WERI-Rb-1 (cell line): ENCODE data around the gene CGREF1.
A peak's percentile ranks its signal among the peaks of the same experiment; 100 is the strongest.

Experiments
- DNase-seq: peaks from one replicate; pipeline ENCODE4 v3.0.0-alpha.2; 2020
- H3K27ac ChIP-seq: fragments of 250-450 bp; sonication (Bioruptor Pico); 2 replicates; pipeline ENCODE4 v1.5.1; 2020; ENCODE audit warnings: mild to moderate bottlenecking, moderate library complexity
- H3K27me3 ChIP-seq: fragments of 250-450 bp; sonication (Bioruptor Pico); 2 replicates; pipeline ENCODE4 v1.5.1; 2021; ENCODE audit warnings: mild to moderate bottlenecking, low read depth, moderate library complexity; ENCODE audit not compliant: insufficient read depth, severe bottlenecking
- H3K36me3 ChIP-seq: fragments of 250-450 bp; sonication (Bioruptor Pico); 2 replicates; pipeline ENCODE4 v1.5.1; 2020; ENCODE audit warnings: mild to moderate bottlenecking, moderate library complexity
- H3K4me3 ChIP-seq: 2 replicates; pipeline ENCODE4 v1.5.1; 2011; ENCODE audit warnings: low read depth, mild to moderate bottlenecking, control low read depth, low read length
- H3K9me3 ChIP-seq: fragments of 250-450 bp; sonication (Bioruptor Pico); 2 replicates; pipeline ENCODE4 v1.5.1; 2021; ENCODE audit warnings: mild to moderate bottlenecking, moderate library complexity; ENCODE audit not compliant: severe bottlenecking
- TF ChIP-seq, protein P1 (sequence below): IDR thresholded peaks from 2 replicates; pipeline ENCODE4 v1.5.1; 2011; ENCODE audit warnings: low read depth, mild to moderate bottlenecking, control low read depth, inconsistent platforms, low read length

The CGREF1 gene

DNA sequence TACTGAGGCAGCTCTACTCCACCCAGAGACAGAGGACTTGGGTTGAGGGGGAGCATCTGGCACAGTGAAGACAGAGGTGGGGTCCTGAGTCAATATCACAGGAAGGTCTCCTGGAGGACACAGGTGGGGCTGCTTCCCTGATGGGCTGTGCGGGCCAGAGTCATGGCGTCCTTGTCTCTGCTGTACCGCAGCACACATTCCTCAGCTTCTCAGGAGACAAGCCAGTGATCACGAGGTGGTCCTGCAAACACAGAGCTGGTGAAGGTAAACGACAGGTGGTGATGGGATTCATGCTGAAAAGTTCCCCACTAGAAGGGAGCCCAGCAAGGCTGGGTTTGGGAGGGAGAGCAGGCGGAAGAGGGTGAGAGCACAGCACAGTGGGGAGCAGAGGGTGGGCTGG, 39.5 kb upstream of the CGREF1 start:
- H3K4me3 ChIP-seq = no peak overlapping the region
- TF ChIP-seq, protein P1, sequence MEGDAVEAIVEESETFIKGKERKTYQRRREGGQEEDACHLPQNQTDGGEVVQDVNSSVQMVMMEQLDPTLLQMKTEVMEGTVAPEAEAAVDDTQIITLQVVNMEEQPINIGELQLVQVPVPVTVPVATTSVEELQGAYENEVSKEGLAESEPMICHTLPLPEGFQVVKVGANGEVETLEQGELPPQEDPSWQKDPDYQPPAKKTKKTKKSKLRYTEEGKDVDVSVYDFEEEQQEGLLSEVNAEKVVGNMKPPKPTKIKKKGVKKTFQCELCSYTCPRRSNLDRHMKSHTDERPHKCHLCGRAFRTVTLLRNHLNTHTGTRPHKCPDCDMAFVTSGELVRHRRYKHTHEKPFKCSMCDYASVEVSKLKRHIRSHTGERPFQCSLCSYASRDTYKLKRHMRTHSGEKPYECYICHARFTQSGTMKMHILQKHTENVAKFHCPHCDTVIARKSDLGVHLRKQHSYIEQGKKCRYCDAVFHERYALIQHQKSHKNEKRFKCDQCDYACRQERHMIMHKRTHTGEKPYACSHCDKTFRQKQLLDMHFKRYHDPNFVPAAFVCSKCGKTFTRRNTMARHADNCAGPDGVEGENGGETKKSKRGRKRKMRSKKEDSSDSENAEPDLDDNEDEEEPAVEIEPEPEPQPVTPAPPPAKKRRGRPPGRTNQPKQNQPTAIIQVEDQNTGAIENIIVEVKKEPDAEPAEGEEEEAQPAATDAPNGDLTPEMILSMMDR = no peak
- H3K36me3 ChIP-seq = no peaks in the 10 kb centered on the region
- H3K27me3 ChIP-seq = no peaks in the 10 kb centered on the region
- DNase-seq = no peak
- no peaks in the 10 kb centered on the region for H3K9me3 ChIP-seq
- no peak overlapping the region for H3K27ac ChIP-seq

DNA sequence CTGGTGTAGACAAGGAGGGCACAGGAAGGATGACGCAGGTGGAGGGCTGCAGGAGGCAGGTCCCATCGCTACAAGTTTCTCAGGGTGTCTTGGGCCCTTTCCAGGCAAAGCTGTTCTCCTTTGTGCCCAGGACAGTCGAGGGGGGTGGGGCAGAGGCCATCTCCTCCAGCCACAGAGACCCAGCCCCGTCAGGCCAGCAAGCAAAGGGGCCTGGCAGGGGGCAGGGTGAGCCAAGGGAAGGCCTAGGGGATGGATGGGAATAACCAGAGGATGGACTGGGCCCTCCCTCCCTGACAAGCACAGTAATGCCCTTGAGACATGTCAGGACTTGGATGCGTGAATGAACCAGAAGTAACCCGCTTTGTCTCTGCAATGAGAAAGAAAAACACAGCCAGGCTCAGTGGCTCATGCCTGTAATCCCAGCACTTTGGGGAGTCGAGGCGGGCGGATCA, 36.2 kb upstream of the CGREF1 start:
- Histone ChIP-seq H3K27ac (no peak overlapping the region), H3K9me3 (no peaks in the 10 kb centered on the region), H3K27me3 (no peaks in the 10 kb centered on the region), H3K4me3 (no peak overlapping the region), H3K36me3 (no peaks in the 10 kb centered on the region)
- no peak for DNase-seq
- TF ChIP-seq, protein P1 = no peak

DNA sequence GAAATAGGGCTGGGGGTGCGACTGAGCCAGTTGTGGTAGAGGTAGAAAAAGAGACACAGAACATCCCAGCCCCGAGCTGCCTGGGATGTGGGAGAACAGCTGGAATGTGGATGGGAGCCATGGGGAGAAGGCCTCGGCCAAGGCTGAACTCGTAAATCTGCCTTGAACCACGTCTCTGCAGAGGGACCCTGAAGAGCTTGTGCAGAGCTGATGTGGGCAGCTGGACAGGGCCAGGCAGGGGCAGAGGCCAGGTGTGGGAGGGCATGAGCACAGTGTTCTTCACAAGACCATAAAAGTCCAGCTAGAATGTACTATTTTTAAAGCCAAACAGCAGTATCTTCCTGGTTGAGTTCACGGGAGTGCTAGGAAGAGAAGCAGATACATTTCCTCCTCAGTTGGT, 35.6 kb upstream of the CGREF1 start:
- no peak overlapping the region for H3K27ac ChIP-seq
- no peak overlapping the region for H3K4me3 ChIP-seq
- TF ChIP-seq, protein P1 = no peak
- no peaks in the 10 kb centered on the region for H3K36me3 ChIP-seq
- H3K9me3 ChIP-seq = no peaks in the 10 kb centered on the region
- H3K27me3 ChIP-seq = no peaks in the 10 kb centered on the region
- no peak for DNase-seq

DNA sequence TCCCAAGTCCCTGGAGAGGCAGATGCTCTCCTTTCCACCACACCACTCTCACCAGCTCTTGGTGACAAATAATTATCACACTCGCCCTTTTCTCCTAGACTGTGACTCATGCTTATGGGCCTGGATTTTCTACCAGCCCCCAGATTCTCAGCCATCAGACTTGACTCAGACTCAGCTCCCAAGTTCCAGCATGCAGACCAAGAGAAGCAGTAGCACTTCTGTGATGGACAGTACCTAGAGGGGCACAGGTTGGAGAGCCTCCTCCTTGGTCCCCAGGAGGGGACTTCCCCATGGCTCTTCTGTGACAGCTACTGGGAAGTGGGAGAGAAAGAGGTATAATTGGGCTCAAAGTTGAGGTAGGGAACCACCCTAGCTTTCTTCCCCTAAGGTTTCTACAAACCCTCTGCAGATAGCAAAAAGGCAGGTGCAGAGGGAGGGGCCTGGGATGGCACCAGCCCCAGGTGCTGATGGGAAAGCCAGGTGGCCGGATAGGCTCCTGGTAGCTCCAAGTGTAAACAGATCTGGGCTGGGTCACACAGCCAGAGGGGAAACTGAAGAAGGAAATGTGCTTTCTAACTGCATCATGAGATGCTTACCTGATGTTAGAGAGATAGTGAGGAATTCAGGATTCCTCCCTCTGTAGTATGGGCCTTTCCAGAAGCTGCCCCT, 34.0 kb upstream of the CGREF1 start:
- Histone ChIP-seq H3K4me3 (no peak overlapping the region), H3K36me3 (no peaks in the 10 kb centered on the region), H3K9me3 (no peaks in the 10 kb centered on the region), H3K27me3 (no peaks in the 10 kb centered on the region), H3K27ac (no peak overlapping the region)
- DNase-seq = no peak
- TF ChIP-seq, protein P1 = no peak

DNA sequence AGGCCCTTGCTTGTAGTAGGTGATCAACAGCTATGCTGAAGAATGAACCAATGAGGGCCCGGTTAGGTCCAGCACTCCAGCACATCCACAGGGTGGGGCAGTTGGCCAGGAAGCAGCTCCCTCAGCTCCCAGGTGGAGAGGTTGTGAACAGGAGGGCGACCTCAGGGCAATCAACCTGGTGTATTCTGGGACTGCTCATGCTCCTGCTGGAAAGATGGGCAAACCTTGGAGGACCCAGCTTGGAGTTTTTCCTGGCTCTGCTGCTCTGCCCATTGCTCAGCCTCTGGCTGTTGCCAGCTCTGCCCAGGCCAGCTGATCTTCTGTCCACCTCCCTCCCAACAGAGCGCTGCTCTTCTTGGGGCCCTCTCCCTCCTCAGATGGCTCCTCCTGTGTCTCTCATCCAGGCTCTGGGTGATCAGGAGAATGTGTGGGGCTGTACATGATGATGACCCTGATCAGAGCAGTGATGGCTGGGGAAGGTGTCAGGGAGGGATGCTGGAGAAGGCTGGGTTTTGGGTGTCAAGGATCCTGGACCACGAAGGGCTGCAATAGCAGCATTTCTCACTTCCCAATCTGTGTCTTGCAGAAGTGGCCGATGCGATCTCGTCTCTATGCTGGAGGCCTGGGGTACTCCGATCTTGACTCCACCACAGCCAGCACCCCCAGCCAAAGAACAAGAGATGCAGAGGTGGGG, 33.3 kb upstream of the CGREF1 start:
- no peaks in the 10 kb centered on the region for H3K9me3 ChIP-seq
- no peaks in the 10 kb centered on the region for H3K27me3 ChIP-seq
- H3K27ac ChIP-seq = no peak overlapping the region
- H3K4me3 ChIP-seq = no peak overlapping the region
- TF ChIP-seq, protein P1 = peak; percentile 35
- peak; percentile 37 for DNase-seq
- H3K36me3 ChIP-seq = no peaks in the 10 kb centered on the region
